Measurements from ENCODE around the gene HCN4. TPM values are rescaled to one million over a fixed set of nuclear protein-coding genes. Genes with fewer than 3 reads are reported as not detected.
"Not testable (repeated sequence)": the region's sequence is repeated elsewhere in the genome, so short reads cannot be mapped to it uniquely, and the experiment has no call there.

The HCN4 gene
- total RNA-seq, 1 experiment from 2014 or later, result 0.07 TPM

GRCh38 chr15:73305331-73306211 lies 63.2 kb downstream of the HCN4 start:
- intact Hi-C loops (cut with micrococcal nuclease; ENCODE audit: unreplicated experiment), result loop anchor here (1.0 to 5.0 kb wide), 4 partner anchors 237 to 395 kb away; no protein-coding TSS in a partner anchor
- peak; percentile 54 for TF ChIP-seq CTCF (IDR thresholded peaks at IDR 0.05; ENCODE audit: unreplicated experiment)
- CTCF ChIA-PET, result interaction anchor here (0.5 to 1.1 kb wide), 7 partner anchors 18 to 400 kb away, joined by 3 to 11 read pairs (median 5); no protein-coding TSS in a partner anchor
- Mint-ChIP-seq H3K36me3 (ENCODE audit: insufficient read depth, unreplicated experiment) (no peaks in the 10 kb centered on the region), H3K9me3 (ENCODE audit: low read depth, unreplicated experiment) (no peaks in the 10 kb centered on the region), H3K4me1 (ENCODE audit: low read depth, unreplicated experiment) (no peaks in the 10 kb centered on the region), H3K27me3 (ENCODE audit: unreplicated experiment) (no peaks in the 10 kb centered on the region), H3K27ac (ENCODE audit: unreplicated experiment) (no peak overlapping the region), H3K4me3 (ENCODE audit: low read depth, unreplicated experiment) (no peak overlapping the region)
- peak; percentile 64 for DNase-seq
- BruUV-seq (replicated peaks), result no TSS peak

GRCh38 chr15:73303636-73304035 lies 65.1 kb downstream of the HCN4 start:
- CTCF ChIA-PET, result interaction anchor here (0.6 kb wide), 2 partner anchors 12 to 131 kb away, joined by 3 to 7 read pairs; no protein-coding TSS in a partner anchor
- no TSS peak for BruUV-seq (replicated peaks)
- no peak for DNase-seq
- Mint-ChIP-seq H3K27me3 (ENCODE audit: unreplicated experiment) (no peaks in the 10 kb centered on the region), H3K27ac (ENCODE audit: unreplicated experiment) (no peak overlapping the region), H3K9me3 (ENCODE audit: low read depth, unreplicated experiment) (no peaks in the 10 kb centered on the region), H3K36me3 (ENCODE audit: insufficient read depth, unreplicated experiment) (no peaks in the 10 kb centered on the region), H3K4me1 (ENCODE audit: low read depth, unreplicated experiment) (no peaks in the 10 kb centered on the region), H3K4me3 (ENCODE audit: low read depth, unreplicated experiment) (no peak overlapping the region)
- intact Hi-C loops (cut with micrococcal nuclease; ENCODE audit: unreplicated experiment), result no loop called here
- TF ChIP-seq CTCF (IDR thresholded peaks at IDR 0.05; ENCODE audit: unreplicated experiment), result no peak

- not testable (repeated sequence) for H3K27me3 Mint-ChIP-seq (ENCODE audit: unreplicated experiment)
Observed at GRCh38 chr15:73300286-73300685, 68.5 kb downstream of the HCN4 start.

GRCh38 chr15:73298522-73299245 lies 70.1 kb downstream of the HCN4 start:
- no TSS peak for BruUV-seq (replicated peaks)
- no peak for DNase-seq
- no peak overlapping the region for H3K4me3 Mint-ChIP-seq (ENCODE audit: low read depth, unreplicated experiment)
- intact Hi-C loops (cut with micrococcal nuclease; ENCODE audit: unreplicated experiment), result no loop called here
- H3K4me1 Mint-ChIP-seq (ENCODE audit: low read depth, unreplicated experiment), result no peaks in the 10 kb centered on the region
- no peak overlapping the region for H3K27ac Mint-ChIP-seq (ENCODE audit: unreplicated experiment)
- CTCF ChIA-PET, result no interaction called here
- H3K9me3 Mint-ChIP-seq (ENCODE audit: low read depth, unreplicated experiment), result no peaks in the 10 kb centered on the region
- no peaks in the 10 kb centered on the region for H3K36me3 Mint-ChIP-seq (ENCODE audit: insufficient read depth, unreplicated experiment)
- H3K27me3 Mint-ChIP-seq (ENCODE audit: unreplicated experiment), result no peaks in the 10 kb centered on the region
- no peak for TF ChIP-seq CTCF (IDR thresholded peaks at IDR 0.05; ENCODE audit: unreplicated experiment)

More at GRCh38 chr15:73300286-73300685, 68.5 kb downstream of the HCN4 start:
- CTCF ChIA-PET, result interaction anchor here (0.6 kb wide), 1 partner anchor 228 kb away, joined by 3 read pairs; no protein-coding TSS in a partner anchor
- DNase-seq; H3K4me1 Mint-ChIP-seq (ENCODE audit: low read depth, unreplicated experiment); H3K4me3 Mint-ChIP-seq (ENCODE audit: low read depth, unreplicated experiment); BruUV-seq (replicated peaks); H3K27ac Mint-ChIP-seq (ENCODE audit: unreplicated experiment); H3K36me3 Mint-ChIP-seq (ENCODE audit: insufficient read depth, unreplicated experiment); H3K9me3 Mint-ChIP-seq (ENCODE audit: low read depth, unreplicated experiment); intact Hi-C loops (cut with micrococcal nuclease; ENCODE audit: unreplicated experiment): not testable (repeated sequence)

All from Calu3 (cell line).